MV-4-11 (cell line): ENCODE results near the gene MRPL14.

ENCODE experiments used
- DNase-seq: peaks from one replicate; lab custom pipeline; 2025; lab: John Stamatoyannopoulos, UW

The MRPL14 gene

DNA sequence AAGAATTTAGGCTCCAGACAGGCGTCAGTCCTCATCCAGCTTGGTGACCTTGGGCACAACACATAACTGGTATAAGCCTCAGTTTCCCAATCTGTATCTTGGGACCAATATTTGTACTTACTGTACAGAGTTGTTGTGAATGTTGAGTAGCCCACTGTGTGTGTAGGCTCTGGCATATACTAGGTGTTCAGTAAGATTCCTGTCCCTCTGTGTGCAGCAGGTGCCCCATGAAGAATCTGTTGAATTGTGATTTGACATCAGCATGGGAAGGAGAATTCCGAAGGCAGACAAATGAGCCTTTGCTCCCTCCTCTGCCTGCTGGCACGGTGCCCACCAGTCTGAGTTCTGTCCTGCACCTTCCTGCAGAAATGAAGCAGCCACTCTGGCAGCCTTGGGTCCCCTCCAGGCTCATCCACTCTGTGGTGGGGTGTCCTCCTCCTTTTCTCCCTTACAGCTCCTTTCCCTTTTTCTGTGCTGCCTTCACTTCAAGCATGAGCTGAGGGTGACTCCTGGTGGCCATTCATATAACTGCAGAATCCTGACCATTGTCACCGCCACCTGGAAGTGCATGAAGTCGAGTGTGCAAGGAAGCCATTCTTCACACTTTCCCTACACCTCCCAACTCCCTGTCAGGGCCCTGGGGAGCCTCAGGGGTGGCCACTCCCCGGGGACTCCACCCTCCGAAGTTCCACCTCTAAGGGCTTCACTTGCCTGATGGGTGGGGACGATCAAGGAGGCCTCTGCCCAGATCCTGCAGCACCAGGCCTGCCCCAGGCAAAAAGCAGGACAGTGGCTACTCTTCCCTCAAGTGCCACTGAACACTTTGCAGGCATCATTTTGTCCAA lies 48.2 kb downstream of the MRPL14 start:
- no peak for DNase-seq

DNA sequence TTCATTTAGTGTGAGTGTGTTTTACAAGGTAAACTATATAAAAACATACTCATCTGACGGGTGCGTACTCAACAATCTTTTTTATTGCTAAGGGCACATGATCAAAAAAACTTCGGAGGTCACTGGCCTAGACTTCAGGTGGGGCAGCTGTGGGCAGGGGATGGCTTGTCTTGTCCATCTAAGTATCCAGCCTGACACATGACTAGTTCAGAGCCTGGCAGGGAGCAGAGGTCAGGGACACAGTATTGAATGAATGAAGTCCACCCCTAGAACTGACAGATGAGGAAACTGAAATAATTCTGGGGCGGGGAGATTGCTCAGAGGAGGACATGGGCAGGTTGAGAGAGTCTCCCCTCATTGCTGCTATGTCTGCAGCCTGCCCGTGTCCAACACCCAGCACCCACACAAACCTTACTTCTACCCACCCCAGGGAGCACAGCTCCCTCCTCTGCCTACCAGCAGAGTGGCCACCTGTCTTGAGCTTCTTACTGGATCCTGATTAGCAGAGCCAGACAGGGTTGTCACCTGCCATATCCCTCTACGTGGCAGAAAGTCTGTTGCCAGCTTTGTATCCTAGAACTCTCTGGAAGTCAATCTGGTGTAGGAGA lies 48.9 kb downstream of the MRPL14 start:
- DNase-seq: no peak

DNA sequence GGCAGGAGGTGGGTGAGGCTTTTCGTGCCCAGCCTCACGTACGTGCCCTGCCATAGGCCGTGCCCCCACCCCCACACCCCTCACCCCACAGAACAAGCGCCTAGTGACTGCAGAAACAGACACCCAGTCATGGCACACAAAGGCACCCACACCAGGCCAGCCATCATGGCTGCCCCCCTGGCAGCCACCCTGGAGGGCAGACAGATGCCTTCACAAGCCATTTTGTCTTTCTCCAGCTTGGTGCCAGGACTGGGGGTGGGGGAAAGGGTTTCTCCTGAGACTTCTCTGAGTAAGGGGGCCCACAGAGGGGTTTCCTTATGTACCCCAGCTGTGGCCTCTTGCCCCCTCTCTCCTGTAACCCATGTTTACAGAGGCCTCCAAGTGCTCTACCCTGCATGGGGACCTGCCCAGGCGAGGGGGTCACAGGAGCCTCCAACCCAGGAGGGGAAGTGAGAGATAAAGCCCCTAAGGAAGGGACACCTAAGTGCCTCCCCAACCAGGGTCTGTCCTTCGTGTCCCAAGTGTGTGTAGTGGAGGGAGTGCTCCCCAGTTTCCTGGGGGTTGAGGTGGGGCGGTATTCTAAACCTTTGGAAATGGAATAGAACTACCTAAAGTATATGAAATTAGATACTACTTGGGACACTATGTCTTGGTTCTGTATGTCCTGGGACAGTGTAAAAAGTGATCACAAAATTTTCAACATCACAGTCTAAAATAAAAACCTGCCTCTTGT lies 49.9 kb downstream of the MRPL14 start:
- no peak for DNase-seq

DNA sequence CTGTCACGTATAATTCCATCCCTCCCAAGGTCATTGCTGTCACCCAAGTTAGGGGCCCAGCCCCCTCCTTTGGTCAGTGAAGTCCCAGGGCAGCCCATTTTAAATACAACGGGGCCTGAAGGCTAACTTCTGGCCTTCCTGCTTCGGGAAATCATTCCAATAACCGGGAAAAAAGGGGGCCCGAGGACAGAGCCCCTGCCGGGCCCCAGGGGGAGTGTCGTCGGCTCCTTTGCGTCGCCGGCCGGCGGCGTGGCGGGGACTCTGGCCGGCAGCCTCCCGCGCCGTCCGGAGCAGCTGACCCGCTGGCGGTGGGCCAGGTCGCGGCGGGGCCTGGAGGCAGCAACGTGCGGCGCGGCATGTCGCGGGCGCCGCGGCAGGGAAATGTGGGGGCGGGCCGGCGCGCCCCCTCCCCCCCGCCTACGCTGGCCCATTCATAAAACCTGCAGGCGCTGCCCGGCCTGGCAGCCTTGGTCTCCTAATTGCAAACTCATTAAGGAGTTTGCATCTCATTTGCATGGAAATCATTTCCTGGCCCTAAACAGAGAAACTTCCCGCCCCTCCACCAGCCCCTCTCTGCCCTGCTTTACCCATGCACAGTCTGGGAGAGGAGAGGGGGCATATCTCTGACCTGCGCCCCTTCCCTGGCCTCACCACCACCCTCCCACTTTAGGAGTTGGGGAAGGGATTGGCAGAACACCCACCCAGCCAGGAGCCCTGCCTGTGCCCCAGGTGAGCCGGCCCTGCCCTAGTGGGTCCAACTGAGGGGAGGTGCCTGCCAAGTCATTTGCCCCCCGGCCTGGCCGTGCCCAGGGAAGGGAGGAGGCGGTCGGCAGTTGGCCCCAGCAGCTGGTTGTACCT lies 50.7 kb downstream of the MRPL14 start:
- DNase-seq: no peak

DNA sequence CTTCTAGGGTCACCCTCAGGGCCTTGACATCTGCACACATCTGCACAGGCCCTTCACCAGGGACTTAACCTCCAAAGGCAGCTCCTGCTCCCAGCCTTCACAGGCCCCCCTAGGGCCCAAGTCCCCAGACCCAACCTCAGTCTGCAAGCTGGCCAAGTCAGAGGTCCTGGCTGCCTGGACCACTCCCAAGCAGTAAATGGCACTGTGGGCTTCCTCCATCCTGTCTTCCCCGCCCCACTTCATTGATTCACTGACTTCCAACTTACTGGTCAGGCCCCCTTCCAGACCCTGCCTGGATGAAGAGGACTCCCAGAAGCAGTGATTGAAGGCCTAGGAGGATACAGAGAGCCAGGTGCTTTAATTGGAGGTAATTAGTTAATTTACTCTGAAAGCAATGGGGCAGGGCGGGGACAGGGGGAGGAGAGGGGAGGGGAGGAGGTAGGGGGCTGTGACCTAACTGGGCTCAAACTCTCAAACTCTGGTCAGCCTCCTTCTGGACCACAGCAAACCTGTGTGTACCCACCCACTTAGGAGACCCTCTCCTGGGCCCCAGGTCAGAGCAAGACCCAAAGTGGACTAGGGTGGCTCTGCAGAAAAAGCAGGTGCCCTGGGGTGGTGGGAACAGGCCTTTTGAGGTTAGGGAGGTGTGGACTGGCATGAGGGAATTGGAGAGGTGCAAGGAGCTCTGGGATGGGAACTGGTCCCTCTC lies 51.5 kb downstream of the MRPL14 start:
- no peak for DNase-seq

DNA sequence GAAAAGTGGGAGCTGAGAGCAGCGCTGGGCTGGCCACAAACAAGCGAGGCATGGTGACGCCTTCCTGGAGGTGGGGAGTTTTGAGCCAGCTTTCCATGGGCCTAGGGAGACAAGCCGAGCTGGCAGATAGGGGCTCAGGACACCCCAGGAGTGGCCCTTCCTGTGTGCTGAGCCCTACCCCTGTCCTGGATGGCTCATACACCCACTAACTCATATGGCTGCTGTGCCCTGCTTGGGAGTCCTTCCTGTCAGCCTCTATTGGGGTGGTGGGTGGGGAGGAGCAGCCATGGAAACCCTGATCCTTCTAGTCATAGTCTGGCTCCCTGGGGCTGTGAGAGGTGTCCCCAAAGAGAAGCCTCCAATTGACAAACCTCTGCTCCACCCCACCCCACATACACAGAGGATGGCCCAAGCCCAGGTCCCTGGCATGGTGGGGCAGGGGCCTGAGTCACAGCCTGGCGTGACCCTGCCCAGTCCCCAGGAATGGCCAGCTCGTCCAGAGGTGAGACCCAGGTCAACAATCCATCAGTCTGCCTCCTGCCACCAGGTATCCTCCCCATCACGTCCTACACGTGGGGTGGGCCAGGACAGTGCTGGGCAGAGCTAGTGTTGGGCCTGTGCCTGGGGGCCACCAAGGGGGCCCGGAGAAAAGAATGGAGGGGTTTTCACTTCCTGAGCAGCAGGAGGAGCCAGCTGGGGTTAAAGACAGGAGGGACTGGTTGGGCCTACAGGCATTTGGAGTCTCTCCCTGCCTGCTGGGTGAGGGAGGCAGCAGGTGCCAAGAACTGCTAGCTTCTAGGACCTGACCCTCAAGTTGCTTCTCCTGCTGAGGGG lies 52.2 kb downstream of the MRPL14 start:
- no peak for DNase-seq

DNA sequence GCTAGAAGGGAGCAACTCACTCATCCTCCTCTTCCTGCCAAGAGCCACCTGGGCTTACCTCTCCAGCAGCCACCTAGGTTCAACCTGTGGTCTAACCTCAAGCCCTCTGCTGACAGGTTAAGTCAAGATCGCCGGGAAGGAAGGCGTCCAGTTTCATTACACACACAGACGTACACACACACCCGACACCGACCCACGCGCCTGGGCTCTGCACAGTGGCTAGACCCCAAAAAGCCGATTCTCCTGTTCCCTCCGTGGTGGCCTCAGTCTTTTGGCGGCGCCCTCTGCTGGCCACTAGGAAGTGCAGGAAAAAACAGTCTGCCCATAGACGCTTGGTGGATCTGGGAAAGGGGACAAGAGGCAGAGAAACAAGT lies 52.8 kb downstream of the MRPL14 start:
- no peak for DNase-seq

DNA sequence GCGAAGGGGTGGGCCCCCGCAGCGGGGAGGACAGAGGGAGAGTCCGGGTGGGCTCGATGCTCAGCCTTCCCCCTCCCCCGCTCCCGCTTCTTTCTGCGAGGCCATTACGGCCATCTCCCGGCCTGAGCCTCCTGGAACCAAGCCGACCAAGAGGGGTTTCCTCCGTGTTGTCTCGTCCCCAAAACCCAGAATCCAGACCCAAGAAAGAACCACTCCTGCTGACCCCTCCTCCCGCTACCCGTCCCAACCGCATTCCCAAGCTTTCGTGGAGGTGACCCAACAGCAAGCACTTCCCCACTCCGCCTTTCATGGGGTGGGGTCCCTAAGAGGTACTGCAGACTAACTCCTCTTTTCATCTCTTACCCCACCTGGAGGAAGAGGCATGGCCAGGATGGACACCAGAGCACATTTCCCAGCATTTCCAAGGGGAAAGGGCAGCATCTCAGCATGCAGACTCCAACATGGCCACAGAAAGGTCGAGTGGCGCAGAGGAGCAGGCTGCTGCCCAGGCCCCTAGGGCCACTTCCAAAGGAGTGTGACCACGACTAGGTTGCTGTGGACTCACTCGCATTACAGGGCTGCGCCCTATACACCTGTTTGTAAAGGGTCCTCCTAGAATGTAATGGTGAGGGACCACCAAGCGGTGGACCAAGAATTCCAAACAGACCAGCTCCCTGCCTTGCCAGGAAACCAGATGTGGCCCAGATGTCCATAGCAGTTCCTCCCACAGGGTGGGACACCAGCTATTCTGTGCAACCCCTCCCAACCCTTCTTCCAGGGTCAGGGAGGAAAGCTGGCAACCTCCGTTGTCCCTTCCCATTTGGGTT lies 53.4 kb downstream of the MRPL14 start:
- DNase-seq: no peak

DNA sequence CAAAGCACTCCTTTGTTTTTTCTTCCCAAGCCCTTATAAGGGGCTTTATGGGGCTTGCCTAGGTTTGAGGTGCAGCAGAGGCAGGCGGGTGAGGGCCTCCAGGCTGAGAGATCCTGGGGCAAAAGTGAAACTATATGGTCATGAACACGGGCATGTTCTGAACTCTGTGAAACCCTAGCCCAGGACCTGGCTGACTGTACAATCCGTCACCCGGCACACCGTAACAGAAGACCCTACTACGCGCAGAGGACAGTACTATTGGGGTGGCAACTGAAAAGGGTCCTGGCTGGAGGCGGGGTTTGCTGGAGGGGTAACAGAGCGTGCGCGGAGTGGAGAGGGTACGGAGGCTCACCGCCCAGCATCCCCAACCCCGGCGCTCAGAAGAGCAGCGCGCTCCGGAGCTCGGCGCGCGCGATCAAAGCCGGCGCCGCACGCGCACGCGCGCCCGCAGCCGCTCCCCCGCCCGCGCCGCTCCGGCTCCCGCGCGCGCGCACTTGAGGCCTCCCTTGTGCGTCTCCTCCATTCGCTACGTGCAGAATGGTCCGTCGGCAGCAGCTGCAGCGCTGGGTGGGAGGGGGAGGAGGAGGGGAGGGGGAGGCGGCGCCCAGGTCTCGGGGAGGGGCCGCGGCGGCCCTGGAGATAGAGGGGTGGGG lies 54.2 kb downstream of the MRPL14 start:
- DNase-seq: no peak

DNA sequence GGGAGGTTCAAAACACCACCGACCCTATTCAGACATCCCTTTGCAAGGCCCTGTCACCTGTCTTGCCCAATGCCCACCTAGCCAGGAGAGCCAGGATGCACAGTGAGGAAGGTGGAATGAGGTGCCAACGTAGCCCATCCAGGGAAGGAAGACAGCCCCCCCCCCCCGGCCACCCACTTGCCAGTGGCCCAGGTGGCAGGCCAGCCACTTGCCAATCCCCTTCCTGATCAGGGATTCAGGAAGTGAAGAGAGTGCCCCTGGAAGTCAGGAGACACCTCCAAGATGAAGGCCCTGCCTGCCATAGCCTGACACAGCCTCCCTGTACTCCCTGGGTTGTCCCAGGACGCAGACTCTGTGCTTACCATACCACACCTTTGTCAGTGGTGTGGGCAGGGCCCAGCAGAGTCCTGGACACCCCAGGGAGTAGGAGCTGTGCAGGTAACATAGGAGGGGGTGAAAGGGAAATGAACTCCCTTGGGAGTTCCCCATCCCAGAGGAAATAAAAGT lies 54.7 kb downstream of the MRPL14 start:
- DNase-seq: no peak

DNA sequence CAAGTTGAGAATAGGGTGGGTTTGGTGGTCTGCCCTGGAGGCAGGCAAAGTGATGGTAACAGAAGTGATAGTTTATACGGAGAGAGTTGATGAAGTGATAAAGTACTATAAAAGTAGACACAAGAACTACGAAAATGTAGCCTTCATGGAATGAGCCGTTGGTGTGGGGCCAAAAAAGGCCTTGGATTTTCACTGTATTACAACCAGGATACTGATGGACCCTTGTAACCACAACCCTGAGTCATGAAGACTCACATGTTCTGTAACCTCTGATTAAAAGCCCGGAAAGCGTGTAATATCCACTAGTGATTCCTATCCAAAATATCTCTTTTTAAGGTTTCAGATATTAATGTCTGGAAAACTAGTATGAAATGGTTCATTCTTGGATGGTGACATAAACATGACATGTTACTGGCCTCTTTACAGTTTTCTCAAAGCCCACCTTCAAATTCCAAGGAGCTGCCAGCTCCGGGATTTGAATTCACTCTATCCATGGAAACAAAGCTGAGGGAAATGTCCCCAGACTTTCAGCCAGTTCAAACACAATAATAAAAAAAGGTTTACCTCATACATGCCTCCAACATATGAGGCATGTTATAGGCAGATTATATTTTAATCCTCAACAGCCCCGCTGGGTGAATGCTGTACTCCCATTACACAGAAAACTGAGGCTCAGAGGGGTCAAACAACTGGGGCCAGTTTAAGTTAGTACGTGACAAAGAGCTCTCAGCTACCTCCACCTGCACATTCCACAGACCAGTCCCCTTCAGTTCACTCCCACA lies 55.4 kb downstream of the MRPL14 start:
- no peak for DNase-seq

DNA sequence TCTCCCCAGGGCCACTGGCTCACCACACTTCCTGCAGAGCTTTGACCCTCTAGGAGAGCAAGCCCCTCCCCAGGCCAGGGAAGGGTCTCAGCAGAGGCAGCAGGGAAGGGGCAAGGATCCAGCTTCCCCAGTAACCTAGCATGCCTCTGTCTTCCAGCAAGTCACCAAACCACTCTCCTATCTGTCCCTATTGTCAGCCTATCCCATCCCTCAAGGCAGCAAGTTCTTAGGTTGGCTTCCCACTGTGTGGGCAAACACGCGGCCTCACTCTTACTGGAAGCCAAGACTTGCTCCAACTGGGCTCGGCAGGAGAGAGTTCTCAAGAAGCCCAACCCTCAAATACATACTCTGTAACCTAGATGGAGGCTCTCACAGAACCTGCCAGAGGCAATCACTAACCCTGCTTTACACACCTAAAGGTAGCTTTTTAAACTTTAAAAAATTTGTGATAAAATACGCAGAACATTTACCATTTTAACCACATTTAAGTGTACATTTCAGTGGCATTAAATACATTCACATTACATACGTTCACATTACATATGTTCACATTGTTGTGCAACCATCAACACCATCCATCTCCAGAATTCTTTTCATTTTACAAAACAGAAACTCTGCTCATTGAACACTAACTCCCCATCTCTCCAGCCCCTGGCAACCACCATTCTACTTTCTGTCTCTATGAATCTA lies 58.5 kb downstream of the MRPL14 start:
- no peak for DNase-seq

DNA sequence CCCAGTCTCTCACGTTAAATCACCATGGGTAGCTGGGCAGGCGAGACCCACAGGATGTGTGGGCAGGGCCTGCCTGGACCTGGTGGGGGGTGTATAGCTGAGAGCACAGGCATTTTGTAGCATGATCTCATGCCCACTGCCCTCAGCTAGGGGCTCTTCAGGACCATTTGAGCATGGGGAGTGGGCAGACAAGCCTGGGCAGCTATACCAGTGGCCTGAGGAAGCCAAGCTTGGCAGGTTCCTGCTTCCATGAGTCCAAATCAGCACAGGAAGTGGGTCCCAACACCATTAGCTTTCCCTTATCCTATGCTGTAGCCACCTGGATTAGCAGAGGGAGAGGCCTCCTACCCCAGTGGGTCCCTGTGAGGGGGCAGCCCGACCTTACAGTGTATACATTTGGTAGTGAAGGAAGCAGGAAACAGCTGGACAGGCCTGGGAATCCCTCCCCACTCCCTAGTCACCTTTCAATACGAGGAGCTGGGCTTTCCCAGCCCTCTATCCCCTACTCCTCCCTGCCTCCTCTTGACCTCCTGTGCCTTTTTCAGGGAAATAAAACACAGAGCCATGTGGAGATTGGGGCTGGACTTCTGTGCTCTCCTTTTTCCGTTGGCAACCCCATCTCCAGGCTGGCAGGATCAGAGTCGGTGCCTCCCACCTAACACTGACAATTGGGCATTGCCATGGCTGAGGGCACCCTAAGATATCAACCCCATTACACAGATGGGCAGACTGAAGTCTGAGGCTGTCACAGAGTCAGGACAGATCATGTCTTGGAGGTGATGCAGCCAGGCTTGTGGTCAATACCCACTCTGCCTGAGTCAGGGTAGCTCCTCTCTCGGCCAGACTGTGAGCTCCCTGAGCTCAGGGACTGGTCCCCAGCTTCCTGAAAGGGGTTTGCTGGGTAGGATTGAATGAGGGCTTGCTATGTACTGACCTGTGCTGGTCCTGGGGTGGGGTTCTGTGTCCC lies 59.8 kb downstream of the MRPL14 start:
- no peak for DNase-seq

DNA sequence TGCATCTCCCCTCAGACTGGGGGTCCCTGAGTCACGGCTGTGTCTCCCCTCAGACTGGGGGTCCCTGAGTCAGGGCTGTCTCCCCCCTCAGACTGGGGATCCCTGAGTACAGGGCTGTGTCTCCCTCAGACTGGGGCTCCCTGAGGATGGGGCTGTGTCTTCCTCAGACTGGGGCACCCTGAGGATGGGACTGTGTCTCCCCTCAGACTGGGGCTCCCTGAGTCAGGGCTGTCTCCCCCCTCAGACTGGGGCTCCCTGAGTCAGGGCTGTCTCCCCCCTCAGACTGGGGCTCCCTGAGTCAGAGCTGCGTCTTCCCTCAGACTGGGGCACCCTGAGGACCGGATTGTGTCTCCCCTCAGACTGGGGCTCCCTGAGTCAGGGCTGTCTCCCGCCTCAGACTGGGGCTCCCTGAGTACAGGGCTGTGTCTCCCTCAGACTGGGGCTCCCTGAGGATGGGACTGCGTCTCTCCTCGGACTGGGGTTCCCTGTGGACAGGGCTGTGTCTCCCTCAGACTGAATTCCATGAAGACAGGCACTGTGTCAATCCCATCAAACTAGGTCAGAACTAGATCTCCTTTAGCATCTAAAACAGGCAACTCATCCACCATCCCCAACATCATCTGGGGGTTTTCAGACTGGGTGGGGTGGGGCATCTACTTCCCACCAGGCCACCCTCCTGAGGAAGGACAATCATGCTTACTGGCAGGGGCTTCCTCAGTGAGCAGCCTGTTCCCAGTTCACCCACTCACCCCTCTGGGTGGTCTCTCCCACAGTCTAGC lies 60.7 kb downstream of the MRPL14 start:
- no peak for DNase-seq

DNA sequence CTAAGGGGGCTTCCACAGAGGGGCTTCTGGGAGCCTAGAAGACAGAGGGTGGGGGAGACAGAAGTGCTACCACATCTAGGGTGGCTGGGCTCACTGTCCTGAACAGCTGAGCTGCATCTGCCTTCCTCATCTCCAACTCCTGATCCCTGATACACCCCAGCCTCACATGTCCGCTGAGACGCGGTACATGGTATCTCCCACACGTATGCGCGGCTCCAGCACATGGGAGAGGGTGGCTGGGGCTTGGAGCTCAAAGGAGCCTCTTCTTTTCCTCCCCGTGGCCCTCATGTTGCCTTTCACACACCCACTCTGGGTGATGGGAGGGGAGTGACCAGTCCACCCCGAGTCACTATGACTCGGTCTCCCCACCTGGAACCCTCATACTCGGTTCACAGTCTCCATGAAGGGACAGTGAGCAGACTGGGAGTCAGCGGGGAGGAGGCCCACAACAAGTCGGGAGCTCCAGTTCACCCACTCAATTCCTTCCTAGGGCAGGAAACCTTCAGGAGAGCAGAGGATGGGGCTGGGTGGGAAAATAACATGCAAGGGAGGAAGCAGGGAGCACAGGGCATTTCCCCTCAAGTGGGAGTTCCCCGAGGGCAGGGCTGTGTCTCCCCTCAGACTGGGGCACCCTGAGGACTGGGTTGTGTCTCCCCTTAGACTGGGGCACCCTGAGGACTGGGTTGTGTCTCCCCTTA lies 61.7 kb downstream of the MRPL14 start:
- DNase-seq: no peak
